ENCODE results near the gene SH2D4B. TPM values are rescaled to one million over a fixed set of nuclear protein-coding genes. Genes with fewer than 3 reads are reported as not detected.

SH2D4B gene
- total and polyA plus RNA-seq, 2 experiments from 2014 or later: not detected

- Histone ChIP-seq H3K4me2 (no peak overlapping the region), H3K9me3 (ENCODE audit: low read depth) (no peaks in the 10 kb centered on the region), H3K79me2 (no peaks in the 10 kb centered on the region), H3K27me3 (no peaks in the 10 kb centered on the region), H4K20me1 (ENCODE audit: insufficient read depth, poor library complexity, severe bottlenecking) (no peaks in the 10 kb centered on the region), H3K4me3 (no peak overlapping the region), H3K9me2 (replicated peaks; ENCODE audit: insufficient read depth) (no peaks in the 10 kb centered on the region), H2AFZ (no peak overlapping the region), H3K27ac (no peak overlapping the region), H3K4me1 (ENCODE audit: insufficient read depth) (no peaks in the 10 kb centered on the region), H3K36me3 (replicated peaks; ENCODE audit: insufficient read depth, low read depth) (no peaks in the 10 kb centered on the region)
- TF ChIP-seq EZH2phosphoT487 (IDR thresholded peaks at IDR 0.05; ENCODE audit: low read depth, severe bottlenecking, unreplicated experiment) (no peak), EZH2 (IDR thresholded peaks at IDR 0.05; ENCODE audit: borderline replicate concordance) (no peak), CTCF (IDR thresholded peaks at IDR 0.05; ENCODE audit: poor library complexity) (no peak)
- WGBS (ENCODE audit: low lambda C conversion rate, missing lambda C conversion rate): 80% methylated on average over 6 of the region's 6 CpGs
- DNase-seq (ENCODE audit: low spot score): no peak
Measured at GRCh38 chr10:80526742-80527141, 11.0 kb upstream of the SH2D4B start.

- DNase-seq (ENCODE audit: low spot score): no peak
- no peak overlapping the region for H3K4me2 ChIP-seq
- H3K9me2 ChIP-seq (replicated peaks; ENCODE audit: insufficient read depth): no peaks in the 10 kb centered on the region
- no peaks in the 10 kb centered on the region for H3K9me3 ChIP-seq (ENCODE audit: low read depth)
- H3K4me1 ChIP-seq (ENCODE audit: insufficient read depth): no peaks in the 10 kb centered on the region
- no peaks in the 10 kb centered on the region for H4K20me1 ChIP-seq (ENCODE audit: insufficient read depth, poor library complexity, severe bottlenecking)
- H2AFZ ChIP-seq: no peak overlapping the region
- no peaks in the 10 kb centered on the region for H3K36me3 ChIP-seq (replicated peaks; ENCODE audit: insufficient read depth, low read depth)
- no peaks in the 10 kb centered on the region for H3K27me3 ChIP-seq
- WGBS (ENCODE audit: low lambda C conversion rate, missing lambda C conversion rate): 96% methylated on average over 2 of the region's 2 CpGs
- no peak overlapping the region for H3K27ac ChIP-seq
- no peak for TF ChIP-seq CTCF (IDR thresholded peaks at IDR 0.05; ENCODE audit: poor library complexity)
- no peak for TF ChIP-seq EZH2 (IDR thresholded peaks at IDR 0.05; ENCODE audit: borderline replicate concordance)
- no peak for TF ChIP-seq EZH2phosphoT487 (IDR thresholded peaks at IDR 0.05; ENCODE audit: low read depth, severe bottlenecking, unreplicated experiment)
- no peak overlapping the region for H3K4me3 ChIP-seq
- no peaks in the 10 kb centered on the region for H3K79me2 ChIP-seq
Measured at GRCh38 chr10:80528185-80528700, 9.5 kb upstream of the SH2D4B start.

- Histone ChIP-seq H3K27ac (no peak overlapping the region), H2AFZ (no peak overlapping the region), H3K4me1 (ENCODE audit: insufficient read depth) (no peaks in the 10 kb centered on the region), H3K9me3 (ENCODE audit: low read depth) (no peaks in the 10 kb centered on the region), H3K36me3 (replicated peaks; ENCODE audit: insufficient read depth, low read depth) (no peaks in the 10 kb centered on the region), H3K79me2 (no peaks in the 10 kb centered on the region), H3K9me2 (replicated peaks; ENCODE audit: insufficient read depth) (no peaks in the 10 kb centered on the region), H3K27me3 (no peaks in the 10 kb centered on the region), H4K20me1 (ENCODE audit: insufficient read depth, poor library complexity, severe bottlenecking) (no peaks in the 10 kb centered on the region), H3K4me2 (no peak overlapping the region), H3K4me3 (no peak overlapping the region)
- WGBS (ENCODE audit: low lambda C conversion rate, missing lambda C conversion rate): 89% methylated on average over 6 of the region's 6 CpGs
- TF ChIP-seq EZH2 (IDR thresholded peaks at IDR 0.05; ENCODE audit: borderline replicate concordance) (no peak), CTCF (IDR thresholded peaks at IDR 0.05; ENCODE audit: poor library complexity) (no peak), EZH2phosphoT487 (IDR thresholded peaks at IDR 0.05; ENCODE audit: low read depth, severe bottlenecking, unreplicated experiment) (no peak)
- no peak for DNase-seq (ENCODE audit: low spot score)
Measured at GRCh38 chr10:80528901-80529300, 8.8 kb upstream of the SH2D4B start.

- Histone ChIP-seq H3K4me2 (no peak overlapping the region), H3K27me3 (no peaks in the 10 kb centered on the region), H3K79me2 (no peaks in the 10 kb centered on the region), H3K9me2 (replicated peaks; ENCODE audit: insufficient read depth) (no peaks in the 10 kb centered on the region), H3K36me3 (replicated peaks; ENCODE audit: insufficient read depth, low read depth) (no peaks in the 10 kb centered on the region), H3K4me3 (no peak overlapping the region), H3K27ac (no peak overlapping the region), H4K20me1 (ENCODE audit: insufficient read depth, poor library complexity, severe bottlenecking) (no peaks in the 10 kb centered on the region), H2AFZ (no peak overlapping the region), H3K9me3 (ENCODE audit: low read depth) (no peaks in the 10 kb centered on the region), H3K4me1 (ENCODE audit: insufficient read depth) (no peaks in the 10 kb centered on the region)
- 87% methylated on average over 12 of the region's 12 CpGs for WGBS (ENCODE audit: low lambda C conversion rate, missing lambda C conversion rate)
- TF ChIP-seq EZH2 (IDR thresholded peaks at IDR 0.05; ENCODE audit: borderline replicate concordance) (no peak), CTCF (IDR thresholded peaks at IDR 0.05; ENCODE audit: poor library complexity) (no peak), EZH2phosphoT487 (IDR thresholded peaks at IDR 0.05; ENCODE audit: low read depth, severe bottlenecking, unreplicated experiment) (no peak)
- no peak for DNase-seq (ENCODE audit: low spot score)
Measured at GRCh38 chr10:80529604-80530003, 8.1 kb upstream of the SH2D4B start.

Measured in hepatocyte (in vitro differentiated cells).